Gastroesophageal sphincter (tissue), 3 donors: ENCODE data around the gene STRBP.

ENCODE experiments used
- CTCF ChIP-seq, 4 experiments: fragments of 200-600 bp in 2 of 4; fragments of 450-650 bp in 2 of 4; sonication (generic) in 1 of 4; IDR thresholded peaks; one replicate each; pipeline ENCODE4 v1.5.1; 2017 to 2019; ENCODE audit warnings: antibody characterized with exemption in 4 of 4, mild to moderate bottlenecking in 2 of 4, moderate library complexity in 2 of 4
- EP300 ChIP-seq: sonication (generic); formaldehyde crosslinking; IDR thresholded peaks from one replicate; pipeline ENCODE4 v1.6.1; 2017; ENCODE audit warnings: antibody characterized with exemption, mild to moderate bottlenecking
- POLR2A ChIP-seq, 2 donors: fragments of 450-650 bp; IDR thresholded peaks; one replicate each; pipeline ENCODE4 v1.6.1; 2017; ENCODE audit warnings: antibody characterized with exemption in 2 of 2, mild to moderate bottlenecking in 2 of 2, moderate library complexity in 1 of 2
- POLR2AphosphoS5 ChIP-seq: sonication (generic); formaldehyde crosslinking; IDR thresholded peaks from one replicate; pipeline ENCODE4 v1.6.1; 2017; ENCODE audit warnings: antibody characterized with exemption

- TF ChIP-seq CTCF (IDR thresholded peaks at IDR 0.05) (no peak), POLR2AphosphoS5 (no peak), EP300 (no peak), POLR2A (IDR thresholded peaks at IDR 0.05) (no peak)
Observed at GRCh38 chr9:123257276-123257675, 11.1 kb downstream of the STRBP start.
